ENCODE results near the gene IVL.

The IVL gene

DNA sequence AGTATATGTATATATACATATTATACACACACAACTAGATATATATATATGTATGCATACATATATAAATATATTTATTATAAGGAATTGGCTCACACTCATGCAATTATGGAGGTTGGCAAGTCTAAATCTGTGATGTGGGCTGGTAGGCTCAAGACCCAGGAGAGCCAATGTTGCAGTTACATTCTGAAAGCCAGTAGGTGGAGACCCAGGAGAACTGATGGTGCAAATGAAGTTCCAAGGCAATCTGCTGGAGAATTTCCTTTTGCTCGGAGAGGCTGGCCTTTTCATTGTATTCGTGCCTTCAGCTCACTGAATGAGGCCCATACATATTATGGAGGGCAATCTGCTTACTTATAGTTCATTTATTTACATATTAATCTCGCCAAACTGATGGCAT lies 9.4 kb downstream of the IVL start:
- peaks cover 38% of the 10 kb centered on the region for H3K27me3 Mint-ChIP-seq
- ATAC-seq = no peak
- H3K27ac Mint-ChIP-seq = no peak overlapping the region
- no peaks in the 10 kb centered on the region for H3K4me1 Mint-ChIP-seq
- H3K9me3 Mint-ChIP-seq = peaks cover 5% of the 10 kb centered on the region
- peaks cover 4% of the 10 kb centered on the region for H3K36me3 Mint-ChIP-seq
- no peak overlapping the region for H3K4me3 Mint-ChIP-seq

GRCh38 chr1:152919071-152919470 lies 10.7 kb downstream of the IVL start:
- Mint-ChIP-seq H3K27ac (no peak overlapping the region), H3K27me3 (peaks cover 33% of the 10 kb centered on the region), H3K4me1 (no peaks in the 10 kb centered on the region), H3K4me3 (no peak overlapping the region), H3K36me3 (peaks cover 4% of the 10 kb centered on the region), H3K9me3 (peaks cover 5% of the 10 kb centered on the region)
- no peak for ATAC-seq

DNA sequence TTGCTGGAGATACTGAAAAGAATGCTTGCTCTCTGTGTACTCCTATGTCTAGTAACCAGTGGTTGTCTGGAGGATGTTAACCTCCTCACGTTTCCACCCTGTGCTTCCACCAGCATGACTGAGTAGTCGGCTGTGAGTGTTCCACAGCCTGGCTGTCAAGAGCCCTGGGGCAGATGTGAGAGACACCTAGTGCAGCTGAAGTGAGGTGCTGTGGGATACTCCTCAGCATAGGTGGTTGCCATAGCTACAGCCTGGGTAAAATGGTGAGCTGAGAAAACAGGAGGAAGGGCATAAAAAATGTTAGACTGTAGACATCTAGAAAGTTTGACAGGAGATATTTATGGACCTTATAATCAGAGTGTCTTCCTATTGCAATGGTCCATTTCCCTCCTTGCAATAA lies 15.8 kb downstream of the IVL start:
- H3K27ac Mint-ChIP-seq = no peak overlapping the region

GRCh38 chr1:152926091-152926490 lies 17.7 kb downstream of the IVL start:
- Mint-ChIP-seq H3K36me3 (no peaks in the 10 kb centered on the region), H3K27me3 (peaks cover 14% of the 10 kb centered on the region), H3K27ac (no peak overlapping the region), H3K9me3 (peaks cover 3% of the 10 kb centered on the region), H3K4me3 (no peak overlapping the region), H3K4me1 (no peaks in the 10 kb centered on the region)
- no peak for ATAC-seq

More for the DNA sequence above, 15.8 kb downstream of the IVL start:
- no peaks in the 10 kb centered on the region for H3K4me1 Mint-ChIP-seq
- peaks cover 3% of the 10 kb centered on the region for H3K9me3 Mint-ChIP-seq
- H3K27me3 Mint-ChIP-seq = peaks cover 14% of the 10 kb centered on the region
- H3K36me3 Mint-ChIP-seq = no peaks in the 10 kb centered on the region
- H3K4me3 Mint-ChIP-seq = no peak overlapping the region
- no peak for ATAC-seq

DNA sequence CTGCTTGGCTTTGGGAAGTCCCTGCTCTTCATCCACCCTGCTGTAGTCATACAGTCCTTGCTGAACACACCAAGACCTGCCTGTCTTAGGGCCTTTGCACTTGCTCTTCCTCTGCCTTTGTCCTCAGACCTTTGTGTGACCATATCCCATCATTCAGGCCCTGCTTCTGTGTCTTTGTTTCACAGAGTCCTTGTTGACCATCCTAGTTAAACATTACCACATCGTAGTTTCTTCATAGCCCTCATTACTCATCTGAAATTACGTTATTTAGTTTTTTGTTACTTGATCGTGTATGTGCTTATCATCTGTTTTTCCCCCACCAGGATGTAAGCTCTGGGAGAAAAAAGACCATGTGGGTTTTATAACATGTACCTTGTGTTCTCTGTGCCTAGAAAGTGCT lies 20.3 kb downstream of the IVL start:
- Mint-ChIP-seq H3K27me3 (peaks cover 14% of the 10 kb centered on the region), H3K36me3 (no peaks in the 10 kb centered on the region), H3K9me3 (peaks cover 3% of the 10 kb centered on the region), H3K27ac (no peak overlapping the region), H3K4me1 (no peaks in the 10 kb centered on the region), H3K4me3 (no peak overlapping the region)
- ATAC-seq = no peak

- no peak overlapping the region for H3K27ac Mint-ChIP-seq
- H3K4me3 Mint-ChIP-seq = no peak overlapping the region
- no peak for ATAC-seq
- no peaks in the 10 kb centered on the region for H3K36me3 Mint-ChIP-seq
- H3K27me3 Mint-ChIP-seq = no peaks in the 10 kb centered on the region
- H3K4me1 Mint-ChIP-seq = no peaks in the 10 kb centered on the region
- H3K9me3 Mint-ChIP-seq = peaks cover 3% of the 10 kb centered on the region
These were observed 23.9 kb downstream of the IVL start for GRCh38 chr1:152932170-152932811.

- H3K4me3 Mint-ChIP-seq = no peak overlapping the region
- no peak for ATAC-seq
- no peaks in the 10 kb centered on the region for H3K27me3 Mint-ChIP-seq
- peaks cover 3% of the 10 kb centered on the region for H3K9me3 Mint-ChIP-seq
- no peaks in the 10 kb centered on the region for H3K36me3 Mint-ChIP-seq
- no peak overlapping the region for H3K27ac Mint-ChIP-seq
- H3K4me1 Mint-ChIP-seq = no peaks in the 10 kb centered on the region
These were observed 24.9 kb downstream of the IVL start for GRCh38 chr1:152933196-152933595.

DNA sequence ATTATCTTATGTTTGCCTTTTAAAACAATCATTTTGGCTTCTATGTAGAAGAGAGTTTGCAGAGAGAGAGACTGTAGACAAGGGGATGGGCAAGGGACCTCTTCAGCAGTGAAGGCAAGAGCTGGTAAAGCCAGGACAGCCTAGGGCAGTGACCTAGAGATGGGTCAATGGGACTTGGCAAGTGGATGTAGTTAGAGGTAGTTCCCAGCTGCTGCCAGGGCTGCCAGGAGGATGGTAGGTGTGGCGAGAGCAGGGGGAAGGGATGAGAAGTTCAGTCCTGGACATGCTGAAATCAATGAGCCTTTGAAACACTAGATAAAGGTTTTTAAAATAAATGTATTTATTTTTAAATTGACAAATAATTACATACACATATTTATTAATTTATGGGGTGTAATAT lies 32.3 kb downstream of the IVL start:
- H3K9me3 Mint-ChIP-seq = no peaks in the 10 kb centered on the region
- no peak overlapping the region for H3K27ac Mint-ChIP-seq

DNA sequence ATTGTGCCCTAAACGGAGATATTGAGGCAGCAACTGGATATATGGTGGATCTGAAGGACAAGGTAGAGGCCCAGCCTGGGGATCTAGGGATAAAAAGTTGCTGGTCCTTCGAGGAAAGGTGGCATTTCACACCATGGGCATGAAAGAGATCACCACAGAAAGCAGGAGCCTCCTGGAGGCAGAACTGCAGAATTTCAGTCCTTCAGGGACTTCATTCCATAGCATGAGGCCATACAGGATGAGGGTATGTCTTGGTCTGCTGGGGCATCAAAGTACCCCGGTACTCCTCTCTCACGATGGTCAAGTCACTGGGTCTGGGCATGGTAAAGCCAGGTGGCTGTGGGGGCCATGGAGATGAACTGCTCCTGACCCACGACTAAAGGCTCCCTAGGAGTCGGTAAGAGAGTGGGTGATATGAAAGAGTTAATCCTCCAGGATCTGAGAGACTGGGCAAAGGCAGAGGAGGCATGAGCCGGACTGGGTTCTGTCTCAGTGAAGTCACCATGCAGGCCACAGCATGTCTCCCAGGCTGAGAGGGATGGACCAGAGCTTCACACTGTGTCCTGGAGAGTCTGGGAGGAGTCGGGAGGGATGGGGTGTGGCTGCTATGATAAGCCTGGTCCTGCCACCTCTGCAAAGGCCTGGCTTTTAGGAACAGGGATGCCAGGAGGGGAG lies 32.8 kb downstream of the IVL start:
- Mint-ChIP-seq H3K4me3 (no peak overlapping the region), H3K4me1 (no peaks in the 10 kb centered on the region), H3K36me3 (no peaks in the 10 kb centered on the region), H3K27me3 (peaks cover 12% of the 10 kb centered on the region), H3K9me3 (no peaks in the 10 kb centered on the region), H3K27ac (no peak overlapping the region)
- ATAC-seq = no peak

More for the DNA sequence above, 32.3 kb downstream of the IVL start:
- no peaks in the 10 kb centered on the region for H3K4me1 Mint-ChIP-seq
- H3K36me3 Mint-ChIP-seq = no peaks in the 10 kb centered on the region
- no peak overlapping the region for H3K4me3 Mint-ChIP-seq
- peaks cover 12% of the 10 kb centered on the region for H3K27me3 Mint-ChIP-seq
- ATAC-seq = no peak

- ATAC-seq = peak; percentile 36
- Mint-ChIP-seq H3K27ac (no peak overlapping the region), H3K9me3 (no peaks in the 10 kb centered on the region), H3K27me3 (peaks cover 12% of the 10 kb centered on the region), H3K4me1 (no peaks in the 10 kb centered on the region), H3K4me3 (no peak overlapping the region), H3K36me3 (no peaks in the 10 kb centered on the region)
These were observed 33.8 kb downstream of the IVL start for GRCh38 chr1:152942161-152942560.

- no peak for ATAC-seq
- no peak overlapping the region for H3K4me3 Mint-ChIP-seq
- H3K27me3 Mint-ChIP-seq = no peaks in the 10 kb centered on the region
- H3K9me3 Mint-ChIP-seq = no peaks in the 10 kb centered on the region
- no peaks in the 10 kb centered on the region for H3K4me1 Mint-ChIP-seq
- no peaks in the 10 kb centered on the region for H3K36me3 Mint-ChIP-seq
- no peak overlapping the region for H3K27ac Mint-ChIP-seq
These were observed 37.9 kb downstream of the IVL start for GRCh38 chr1:152946248-152946647.

DNA sequence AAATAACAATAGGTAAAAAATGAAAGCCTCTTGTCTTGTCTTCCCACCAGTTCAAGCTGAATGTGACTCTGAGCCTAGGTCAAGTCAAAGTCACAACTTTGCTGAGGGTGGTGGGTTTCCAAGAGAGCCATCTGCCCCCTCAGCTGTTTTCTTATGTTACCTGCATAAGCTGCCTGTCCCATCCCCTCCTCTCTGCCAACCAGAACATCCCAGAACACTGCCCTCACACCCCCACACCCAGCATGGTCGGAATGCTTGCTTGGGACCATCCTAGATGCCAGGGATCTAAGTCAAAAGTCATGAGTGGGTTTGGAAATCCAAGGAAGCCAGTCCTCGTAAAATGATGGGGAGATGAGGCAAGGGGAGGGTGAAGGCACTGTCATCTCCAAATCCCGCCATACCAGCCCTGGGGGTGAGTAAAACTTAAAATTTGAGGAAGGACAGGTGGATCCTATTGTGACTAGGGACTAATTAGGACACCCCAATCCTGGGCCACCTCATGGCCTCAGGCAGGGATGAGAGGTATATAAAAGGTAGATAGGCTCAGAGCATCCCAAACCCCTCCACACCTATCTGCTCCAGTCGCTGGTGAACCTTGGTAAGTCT lies 38.4 kb downstream of the IVL start, which contains the start of gene SPRR5:
TSS of gene SPRR5 (plus strand) at position 556 of the 606 bp plus-strand sequence. CDS start 1,349 bp downstream, outside the sequence.
- Mint-ChIP-seq H3K27ac (no peak within 1 kb of the TSS), H3K4me3 (no peak within 1 kb of the TSS), H3K27me3 (no peaks in the 10 kb centered on the region), H3K4me1 (no peaks in the 10 kb centered on the region), H3K9me3 (no peaks in the 10 kb centered on the region), H3K36me3 (no peaks in the 10 kb centered on the region)
- ATAC-seq = no peak

- no peak for ATAC-seq
- Mint-ChIP-seq H3K4me3 (no peak overlapping the region), H3K27me3 (no peaks in the 10 kb centered on the region), H3K27ac (no peak overlapping the region), H3K4me1 (no peaks in the 10 kb centered on the region), H3K36me3 (no peaks in the 10 kb centered on the region), H3K9me3 (no peaks in the 10 kb centered on the region)
These were observed 43.4 kb downstream of the IVL start for GRCh38 chr1:152951711-152952110.

- Mint-ChIP-seq H3K36me3 (no peaks in the 10 kb centered on the region), H3K4me3 (no peak overlapping the region), H3K27me3 (no peaks in the 10 kb centered on the region), H3K9me3 (no peaks in the 10 kb centered on the region), H3K27ac (no peak overlapping the region), H3K4me1 (no peaks in the 10 kb centered on the region)
- no peak for ATAC-seq
These were observed 45.4 kb downstream of the IVL start for GRCh38 chr1:152953761-152954160.

DNA sequence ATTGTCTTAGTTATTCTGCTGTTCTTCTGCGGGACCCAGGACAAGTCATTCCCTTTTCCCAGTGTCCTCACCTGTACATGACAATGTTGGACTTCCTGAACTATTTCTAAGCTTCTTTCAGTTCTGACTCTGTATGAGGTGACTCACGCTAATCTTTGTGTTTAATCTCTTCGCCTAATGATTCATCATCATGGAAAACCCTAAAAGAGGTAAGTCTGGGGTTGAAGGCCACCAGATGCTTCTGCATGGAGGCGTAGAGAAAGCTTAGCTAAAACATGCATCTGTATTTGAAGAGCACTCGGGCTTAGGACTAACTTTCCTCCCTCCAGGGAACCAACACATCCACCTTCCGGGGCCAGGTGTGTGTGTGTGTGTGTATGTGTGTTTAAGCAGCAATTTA lies 46.1 kb downstream of the IVL start:
- H3K4me3 Mint-ChIP-seq = no peak overlapping the region
- no peak overlapping the region for H3K27ac Mint-ChIP-seq
- no peaks in the 10 kb centered on the region for H3K4me1 Mint-ChIP-seq
- H3K9me3 Mint-ChIP-seq = no peaks in the 10 kb centered on the region
- H3K27me3 Mint-ChIP-seq = no peaks in the 10 kb centered on the region
- no peaks in the 10 kb centered on the region for H3K36me3 Mint-ChIP-seq
- no peak for ATAC-seq

- H3K4me3 Mint-ChIP-seq = no peak overlapping the region
- ATAC-seq = no peak
- no peaks in the 10 kb centered on the region for H3K36me3 Mint-ChIP-seq
- no peaks in the 10 kb centered on the region for H3K9me3 Mint-ChIP-seq
- H3K4me1 Mint-ChIP-seq = peaks cover 10% of the 10 kb centered on the region
- no peak overlapping the region for H3K27ac Mint-ChIP-seq
- peaks cover 18% of the 10 kb centered on the region for H3K27me3 Mint-ChIP-seq
These were observed 49.2 kb downstream of the IVL start for GRCh38 chr1:152957561-152957960.
